HL-60 (cell line): ENCODE results near the gene PIK3CA.
"Not testable (repeated sequence)": the region's sequence is repeated elsewhere in the genome, so short reads cannot be mapped to it uniquely, and the experiment has no call there.

ENCODE experiments used
- DNase-seq, 2 experiments: peaks; one replicate each; pipeline ENCODE4 v3.0.0-alpha.2; 2010 to 2020; ENCODE audit warnings: low read depth in 1 of 2, low spot score in 1 of 2
- H3K27ac ChIP-seq: fragments of 250-450 bp; sonication (Bioruptor Pico); replicated peaks from 2 replicates; pipeline ENCODE4 v1.5.1; 2020; ENCODE audit warnings: mild to moderate bottlenecking, moderate library complexity
- H3K27me3 ChIP-seq: fragments of 250-450 bp; sonication (Bioruptor Pico); 2 replicates; pipeline ENCODE4 v1.5.1; 2021; ENCODE audit warnings: mild to moderate bottlenecking, moderate library complexity; ENCODE audit not compliant: insufficient read depth, poor library complexity, severe bottlenecking
- H3K4me3 ChIP-seq: replicated peaks from 2 replicates; pipeline ENCODE4 v1.5.1; 2011; ENCODE audit warnings: mild to moderate bottlenecking, control low read depth, low read length; ENCODE audit not compliant: insufficient read depth
- GABPA ChIP-seq: IDR thresholded peaks from 2 replicates; pipeline ENCODE4 v1.6.1; 2012; ENCODE audit warnings: low read depth
- POLR2AphosphoS5 ChIP-seq: IDR thresholded peaks from 2 replicates; pipeline ENCODE4 v1.6.1; 2012; ENCODE audit warnings: low read depth
- SPI1 ChIP-seq: IDR thresholded peaks from 2 replicates; pipeline ENCODE4 v1.6.1; 2012; ENCODE audit warnings: low read depth, mild to moderate bottlenecking, borderline replicate concordance
- TF ChIP-seq, protein P1 (sequence below): IDR thresholded peaks from 2 replicates; pipeline ENCODE4 v1.6.1; 2012; ENCODE audit warnings: low read depth; ENCODE audit not compliant: insufficient replicate concordance
- TF ChIP-seq, protein P2 (sequence below): IDR thresholded peaks from one replicate; pipeline ENCODE4 v1.5.1; 2011; ENCODE audit warnings: low read length, control low read depth, inconsistent platforms; ENCODE audit not compliant: insufficient read depth

Gene PIK3CA

DNA sequence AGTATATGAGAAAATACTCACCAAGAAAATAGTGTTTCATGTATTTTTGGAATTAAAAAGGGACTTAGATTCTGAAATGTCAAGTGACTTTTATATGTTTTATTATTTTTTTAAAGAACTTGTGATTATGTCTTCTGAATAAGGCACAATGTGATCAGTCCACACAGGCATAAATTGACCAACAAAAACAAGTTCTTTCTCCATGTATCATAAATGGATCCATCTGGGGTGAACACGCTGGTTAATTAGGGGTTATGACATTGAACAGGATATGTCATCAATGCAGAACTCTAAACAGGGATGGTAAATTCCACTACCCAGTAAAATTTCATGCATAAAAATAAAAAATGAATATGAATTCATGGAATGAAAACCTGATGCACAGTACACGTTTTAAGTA, 31.3 kb upstream of the PIK3CA start:
- no peak for DNase-seq
- TF ChIP-seq, protein P1, sequence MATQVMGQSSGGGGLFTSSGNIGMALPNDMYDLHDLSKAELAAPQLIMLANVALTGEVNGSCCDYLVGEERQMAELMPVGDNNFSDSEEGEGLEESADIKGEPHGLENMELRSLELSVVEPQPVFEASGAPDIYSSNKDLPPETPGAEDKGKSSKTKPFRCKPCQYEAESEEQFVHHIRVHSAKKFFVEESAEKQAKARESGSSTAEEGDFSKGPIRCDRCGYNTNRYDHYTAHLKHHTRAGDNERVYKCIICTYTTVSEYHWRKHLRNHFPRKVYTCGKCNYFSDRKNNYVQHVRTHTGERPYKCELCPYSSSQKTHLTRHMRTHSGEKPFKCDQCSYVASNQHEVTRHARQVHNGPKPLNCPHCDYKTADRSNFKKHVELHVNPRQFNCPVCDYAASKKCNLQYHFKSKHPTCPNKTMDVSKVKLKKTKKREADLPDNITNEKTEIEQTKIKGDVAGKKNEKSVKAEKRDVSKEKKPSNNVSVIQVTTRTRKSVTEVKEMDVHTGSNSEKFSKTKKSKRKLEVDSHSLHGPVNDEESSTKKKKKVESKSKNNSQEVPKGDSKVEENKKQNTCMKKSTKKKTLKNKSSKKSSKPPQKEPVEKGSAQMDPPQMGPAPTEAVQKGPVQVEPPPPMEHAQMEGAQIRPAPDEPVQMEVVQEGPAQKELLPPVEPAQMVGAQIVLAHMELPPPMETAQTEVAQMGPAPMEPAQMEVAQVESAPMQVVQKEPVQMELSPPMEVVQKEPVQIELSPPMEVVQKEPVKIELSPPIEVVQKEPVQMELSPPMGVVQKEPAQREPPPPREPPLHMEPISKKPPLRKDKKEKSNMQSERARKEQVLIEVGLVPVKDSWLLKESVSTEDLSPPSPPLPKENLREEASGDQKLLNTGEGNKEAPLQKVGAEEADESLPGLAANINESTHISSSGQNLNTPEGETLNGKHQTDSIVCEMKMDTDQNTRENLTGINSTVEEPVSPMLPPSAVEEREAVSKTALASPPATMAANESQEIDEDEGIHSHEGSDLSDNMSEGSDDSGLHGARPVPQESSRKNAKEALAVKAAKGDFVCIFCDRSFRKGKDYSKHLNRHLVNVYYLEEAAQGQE = no peak
- TF ChIP-seq, protein P2, sequence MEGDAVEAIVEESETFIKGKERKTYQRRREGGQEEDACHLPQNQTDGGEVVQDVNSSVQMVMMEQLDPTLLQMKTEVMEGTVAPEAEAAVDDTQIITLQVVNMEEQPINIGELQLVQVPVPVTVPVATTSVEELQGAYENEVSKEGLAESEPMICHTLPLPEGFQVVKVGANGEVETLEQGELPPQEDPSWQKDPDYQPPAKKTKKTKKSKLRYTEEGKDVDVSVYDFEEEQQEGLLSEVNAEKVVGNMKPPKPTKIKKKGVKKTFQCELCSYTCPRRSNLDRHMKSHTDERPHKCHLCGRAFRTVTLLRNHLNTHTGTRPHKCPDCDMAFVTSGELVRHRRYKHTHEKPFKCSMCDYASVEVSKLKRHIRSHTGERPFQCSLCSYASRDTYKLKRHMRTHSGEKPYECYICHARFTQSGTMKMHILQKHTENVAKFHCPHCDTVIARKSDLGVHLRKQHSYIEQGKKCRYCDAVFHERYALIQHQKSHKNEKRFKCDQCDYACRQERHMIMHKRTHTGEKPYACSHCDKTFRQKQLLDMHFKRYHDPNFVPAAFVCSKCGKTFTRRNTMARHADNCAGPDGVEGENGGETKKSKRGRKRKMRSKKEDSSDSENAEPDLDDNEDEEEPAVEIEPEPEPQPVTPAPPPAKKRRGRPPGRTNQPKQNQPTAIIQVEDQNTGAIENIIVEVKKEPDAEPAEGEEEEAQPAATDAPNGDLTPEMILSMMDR = no peak
- TF ChIP-seq POLR2AphosphoS5 (no peak), GABPA (no peak), SPI1 (no peak)
- no peak overlapping the region for H3K4me3 ChIP-seq
- no peaks in the 10 kb centered on the region for H3K27me3 ChIP-seq
- no peak overlapping the region for H3K27ac ChIP-seq

DNA sequence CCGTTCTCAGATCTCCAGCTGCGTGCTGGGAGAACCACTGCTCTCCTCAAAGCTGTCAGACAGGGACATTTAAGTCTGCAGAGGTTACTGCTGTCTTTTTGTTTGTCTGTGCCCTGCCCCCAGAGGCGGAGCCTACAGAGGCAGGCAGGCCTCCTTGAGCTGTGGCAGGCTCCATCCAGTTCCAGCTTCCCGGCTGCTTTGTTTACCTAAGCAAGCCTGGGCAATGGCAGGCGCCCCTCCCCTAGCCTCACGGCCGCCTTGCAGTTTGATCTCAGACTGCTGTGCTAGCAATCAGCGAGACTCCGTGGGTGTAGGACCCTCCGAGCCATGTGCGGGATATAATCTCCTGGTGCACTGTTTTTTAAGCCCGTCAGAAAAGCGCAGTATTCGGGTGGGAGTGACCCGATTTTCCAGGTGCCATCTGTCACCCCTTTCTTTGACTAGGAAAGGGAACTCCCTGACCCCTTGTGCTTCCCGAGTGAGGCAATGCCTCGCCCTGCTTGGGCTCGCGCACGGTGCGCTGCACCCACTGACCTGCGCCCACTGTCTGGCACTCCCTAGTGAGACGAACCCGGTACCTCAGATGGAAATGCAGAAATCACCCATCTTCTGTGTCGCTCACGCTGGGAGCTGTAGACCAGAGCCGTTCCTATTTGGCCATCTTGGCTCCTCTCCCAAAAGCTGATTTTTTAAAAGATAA, 15.8 kb upstream of the PIK3CA start:
- H3K27me3 ChIP-seq = not testable (repeated sequence)

DNA sequence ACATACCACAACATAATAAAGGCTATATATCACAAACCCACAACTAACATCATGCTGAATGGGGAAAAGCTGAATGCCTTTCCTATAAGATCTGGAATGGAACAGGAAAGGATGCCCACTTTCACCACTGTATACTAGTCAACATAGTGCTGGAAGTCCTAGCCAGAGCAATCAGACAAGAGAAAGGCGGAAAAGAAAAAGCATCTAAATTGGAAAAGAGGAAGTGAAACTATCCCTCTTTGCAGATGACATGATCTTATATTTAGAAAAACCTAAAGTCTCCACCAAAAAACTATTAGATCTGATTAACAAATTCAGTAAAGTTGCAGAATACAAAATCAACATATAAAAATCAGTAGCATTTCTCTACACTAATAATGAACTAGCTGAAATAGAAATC, 14.6 kb upstream of the PIK3CA start:
- DNase-seq = no peak
- TF ChIP-seq, protein P2 = no peak
- TF ChIP-seq SPI1 (peak; percentile 49), GABPA (no peak), POLR2AphosphoS5 (no peak)
- TF ChIP-seq, protein P1 = no peak
- Histone ChIP-seq H3K4me3 (no peak overlapping the region), H3K27ac (no peak overlapping the region), H3K27me3 (no peaks in the 10 kb centered on the region)

More for the DNA sequence above, 15.8 kb upstream of the PIK3CA start:
- H3K4me3 ChIP-seq, H3K27ac ChIP-seq, DNase-seq: not testable (repeated sequence)

DNA sequence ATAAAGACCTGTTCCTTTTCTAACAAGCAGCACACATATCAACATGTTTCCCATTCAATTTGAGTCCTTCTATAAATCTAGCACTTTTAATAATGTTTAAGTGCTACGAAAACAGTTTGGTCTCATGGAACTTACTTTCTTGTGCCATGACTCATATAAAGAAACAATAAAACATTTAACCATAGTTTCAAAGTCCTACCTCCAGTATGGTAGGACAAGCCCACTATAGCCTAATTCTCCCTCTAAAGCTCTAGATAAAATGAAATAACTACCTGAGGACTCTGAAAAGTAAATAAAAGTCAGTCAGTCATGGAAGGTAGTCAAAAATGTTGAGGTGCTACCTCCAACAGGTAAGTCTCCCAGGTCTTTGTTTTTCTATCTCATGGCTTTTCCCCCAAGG, 12.0 kb upstream of the PIK3CA start:
- no peak for DNase-seq
- Histone ChIP-seq H3K27ac (no peak overlapping the region), H3K4me3 (no peak overlapping the region), H3K27me3 (no peaks in the 10 kb centered on the region)
- no peak for TF ChIP-seq SPI1
- TF ChIP-seq GABPA = no peak
- TF ChIP-seq, protein P2 = no peak
- no peak for TF ChIP-seq POLR2AphosphoS5
- TF ChIP-seq, protein P1 = no peak
